GM18909 (cell line): Measurements from ENCODE around the gene EFHD2.
"Not testable (repeated sequence)": the region's sequence is repeated elsewhere in the genome, so short reads cannot be mapped to it uniquely, and the experiment has no call there.

Experiments used
- ATAC-seq: cut with Tn5 transposase; IDR thresholded peaks from one replicate; pipeline ENCODE4 v1.9.1; 2021; ENCODE audit warnings: mild to moderate bottlenecking; ENCODE audit not compliant: unreplicated experiment, poor library complexity

Gene EFHD2

DNA sequence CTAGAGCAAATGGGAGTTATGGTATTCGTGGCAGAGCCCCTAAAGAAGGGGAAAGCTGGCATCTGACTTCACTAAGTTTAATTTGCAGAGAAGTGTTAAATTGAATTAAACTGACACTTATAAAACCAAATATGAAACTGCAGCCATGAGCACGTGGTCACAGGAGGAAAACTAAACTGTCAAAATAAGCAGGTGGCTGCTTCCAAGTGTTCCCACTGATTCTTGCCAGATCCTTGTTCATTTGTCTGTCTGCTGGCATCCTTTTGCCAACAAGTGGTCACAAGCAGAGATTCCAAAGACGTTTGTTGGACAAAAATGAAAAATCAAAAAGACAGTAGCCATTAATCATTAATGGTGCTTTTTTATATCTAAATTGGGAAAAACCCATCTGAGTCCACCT, 59.7 kb downstream of the EFHD2 start:
- ATAC-seq: no peak

DNA sequence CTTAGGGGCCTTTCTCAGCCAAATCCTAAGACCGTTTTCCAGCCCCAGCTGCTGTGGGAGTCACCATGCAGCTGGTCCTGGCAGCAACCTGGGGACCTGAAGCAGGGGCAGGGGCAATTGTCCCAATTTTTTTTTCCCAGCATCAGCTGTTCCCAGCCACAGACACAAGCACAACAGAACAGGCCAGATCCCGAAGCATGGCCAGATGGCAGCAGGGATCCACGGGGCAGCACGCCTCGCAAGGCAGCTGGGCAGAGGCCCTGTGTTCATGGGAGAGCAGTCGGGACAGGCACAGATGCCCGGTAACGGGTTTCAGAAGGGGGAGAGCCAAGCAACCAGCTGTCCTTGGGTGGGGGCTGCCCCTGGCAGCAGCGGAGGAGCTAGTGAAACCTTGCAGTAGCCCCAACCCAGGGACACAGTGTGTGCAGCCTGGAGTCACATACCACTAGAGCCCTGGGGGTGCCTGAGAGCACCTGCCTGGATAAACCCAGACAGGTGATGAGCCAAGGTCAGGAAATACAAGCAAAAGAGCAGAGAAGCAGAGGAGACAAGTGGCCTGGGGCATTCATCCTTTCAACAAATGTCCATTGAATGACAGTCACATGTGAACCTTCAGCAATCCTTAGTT, 60.2 kb downstream of the EFHD2 start:
- not testable (repeated sequence) for ATAC-seq

DNA sequence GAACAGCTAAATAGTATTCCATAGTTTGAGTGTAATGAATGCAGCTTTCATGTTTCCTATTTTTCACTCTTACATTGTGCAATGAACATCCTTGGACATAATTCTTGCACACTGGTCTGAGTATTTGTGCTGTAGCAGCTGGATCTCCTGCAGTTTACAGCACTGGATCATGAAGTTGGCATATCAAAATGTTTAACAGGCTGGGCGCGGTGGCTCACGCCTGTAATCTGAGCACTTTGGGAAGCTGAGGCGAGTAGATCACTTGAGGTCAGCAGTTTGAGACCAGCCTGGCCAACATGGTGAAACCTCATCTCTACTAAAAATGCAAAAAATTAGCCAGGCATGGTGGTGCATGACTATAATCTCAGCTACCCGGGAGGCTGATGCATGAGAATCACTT, 61.4 kb downstream of the EFHD2 start:
- ATAC-seq: not testable (repeated sequence)

DNA sequence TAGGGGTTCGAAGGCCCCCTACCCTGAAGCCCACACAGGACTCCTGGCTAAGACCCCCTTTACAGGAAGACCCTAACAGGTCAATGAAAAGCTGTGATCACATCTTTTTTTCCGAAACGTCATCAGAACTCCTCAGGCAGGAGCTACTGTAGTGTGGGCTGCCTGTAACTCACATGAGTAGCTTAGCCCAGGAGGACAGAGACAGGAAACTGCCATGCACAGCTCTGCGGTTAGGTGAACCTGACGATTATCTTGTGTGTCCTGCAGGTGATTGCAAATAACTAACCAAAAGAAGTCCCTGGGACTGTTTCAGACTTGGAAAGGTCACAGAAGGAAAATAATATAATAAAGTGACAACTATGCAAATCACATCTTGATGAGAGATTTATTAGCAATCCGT, 62.0 kb downstream of the EFHD2 start:
- not testable (repeated sequence) for ATAC-seq

DNA sequence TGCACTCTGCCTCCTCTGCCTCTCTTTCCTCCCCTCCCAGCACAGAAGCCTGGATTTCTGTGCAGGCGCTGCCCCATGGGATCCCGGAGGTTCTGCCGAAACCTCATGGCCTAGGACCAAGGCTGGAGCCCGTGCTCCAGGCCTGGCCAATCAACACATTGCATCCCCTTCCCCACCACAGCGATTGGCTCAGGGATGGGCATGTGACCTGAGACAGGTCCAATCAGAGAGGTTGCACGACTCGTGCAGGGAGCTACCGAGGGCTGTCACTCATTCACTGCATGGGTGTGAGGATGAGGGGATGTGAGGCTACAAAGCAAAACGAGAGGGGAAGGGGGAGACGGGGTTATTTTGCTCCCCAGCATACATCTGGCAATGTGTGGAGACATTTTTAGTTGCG, 62.9 kb downstream of the EFHD2 start:
- ATAC-seq: no peak

DNA sequence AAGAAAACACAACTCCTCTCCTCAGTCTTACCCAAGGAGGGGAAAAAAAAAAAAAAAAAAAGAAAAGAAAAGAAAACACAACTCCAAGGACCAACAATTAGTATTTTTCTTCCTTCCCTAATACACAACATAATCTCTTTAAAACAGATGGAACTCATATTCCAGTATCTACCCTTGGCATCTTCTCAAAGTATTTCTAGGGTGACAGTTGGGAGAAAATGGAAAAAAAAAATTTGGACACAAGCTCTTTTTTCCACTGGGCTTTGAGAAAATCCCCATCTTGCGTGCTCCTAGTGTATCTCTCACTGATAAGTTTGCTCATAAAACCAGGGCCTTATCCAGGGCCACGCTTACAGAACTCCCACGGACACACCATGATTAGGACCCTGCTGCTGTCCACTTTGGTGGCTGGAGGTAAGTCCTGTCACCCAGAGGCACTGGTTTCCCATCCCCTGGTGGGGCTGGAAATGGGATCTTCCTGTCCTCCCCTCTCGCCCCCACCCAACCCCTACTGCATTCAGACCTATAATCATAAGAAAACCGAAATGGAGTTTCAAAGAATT, 66.1 kb downstream of the EFHD2 start, which contains the start of gene CELA2B:
Gene CELA2B, plus strand, starts transcription at position 353 of the 563 bp plus-strand sequence. Its CDS starts 22 bp downstream, at position 375.
- ATAC-seq: no peak

DNA sequence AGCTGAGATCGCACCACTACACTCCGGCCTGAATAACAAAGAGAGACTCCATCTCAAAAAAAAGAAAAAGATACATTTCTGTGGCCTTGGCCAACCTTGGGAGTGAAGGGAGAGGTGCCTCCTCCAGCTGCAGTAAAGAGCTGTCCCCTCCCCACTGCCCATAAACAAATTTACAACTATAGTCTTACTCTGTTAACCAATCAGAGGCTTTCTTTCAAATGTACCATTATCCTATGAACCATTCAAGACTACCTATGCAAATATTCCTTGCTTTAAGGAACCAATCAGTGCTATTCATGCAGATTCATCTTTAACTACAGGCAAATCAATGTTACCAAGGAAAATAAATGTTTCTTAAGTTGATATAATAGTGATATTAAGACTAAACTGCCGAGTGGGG, 67.2 kb downstream of the EFHD2 start:
- no peak for ATAC-seq

DNA sequence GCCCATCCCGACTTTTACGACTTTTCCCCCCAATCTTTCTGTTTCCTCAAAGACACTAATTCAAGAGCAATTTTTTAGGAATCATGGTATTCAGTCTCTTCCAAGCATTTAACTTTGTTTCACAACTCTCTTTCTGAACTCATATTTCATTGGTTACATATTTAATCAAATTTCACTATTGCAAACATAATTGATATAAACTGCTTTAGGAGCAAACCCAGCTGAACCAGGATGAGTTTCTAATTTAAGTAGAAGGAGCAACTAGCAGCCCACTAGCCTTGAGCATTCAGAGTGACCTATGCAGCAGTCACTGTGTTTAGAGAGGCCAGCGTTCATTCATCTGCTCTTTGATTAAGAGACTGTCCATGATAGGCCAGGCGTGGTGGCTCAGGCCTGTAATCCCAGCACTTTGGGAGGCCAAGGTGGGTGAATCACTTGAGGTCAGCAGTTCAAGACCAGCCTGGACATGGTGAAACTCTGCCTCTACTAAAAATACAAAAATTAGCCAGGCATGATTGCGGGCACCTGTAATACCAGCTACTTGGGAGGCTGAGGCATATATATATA, 68.0 kb downstream of the EFHD2 start:
- ATAC-seq: no peak
